Measurements from ENCODE around the gene TDRD10.

GRCh38 chr1:154527192-154527591 is 25.2 kb downstream of the TDRD10 start:
- no peak for TF ChIP-seq CTCF (IDR thresholded peaks at IDR 0.05)
- no peak for TF ChIP-seq POLR2A (IDR thresholded peaks at IDR 0.05)
- no peak for TF ChIP-seq POLR2AphosphoS5 (IDR thresholded peaks at IDR 0.05)
